Panc1 (cell line): ENCODE results near the gene GALNT16. TPM values are rescaled to one million over a fixed set of nuclear protein-coding genes. Genes with fewer than 3 reads are reported as not detected.
A peak's percentile ranks its signal among the peaks of the same experiment; 100 is the strongest.

Experiments
- ATAC-seq: fragments of 200-7000 bp; cut with Tn5 transposase; 2 replicates; pipeline ENCODE4 v1.9.1; 2020; ENCODE audit warnings: mild to moderate bottlenecking, moderate library complexity
- BruUV-seq: library from RNA; stranded (reverse); fragments of 400-500 nt; replicated peaks from 2 replicates; lab custom pipeline; 2021; lab: Mats Ljungman, UMichigan
- CTCF ChIA-PET: fragments of 300-600 bp; sonication (Branson Sonifier 250); formaldehyde crosslinking; loops from one replicate; lab custom pipeline; 2022; ENCODE audit warnings: antibody characterized with exemption; lab: Charles Lee
- POLR2A ChIA-PET: fragments of 300-600 bp; sonication (Branson Sonifier 250); formaldehyde crosslinking; loops from one replicate; lab custom pipeline; 2022; ENCODE audit warnings: antibody characterized with exemption; lab: Charles Lee
- DNase-seq: peaks from one replicate; pipeline ENCODE4 v3.0.0-alpha.2; 2010; ENCODE audit warnings: low read depth, low spot score
- H3K27ac ChIP-seq: 2 replicates; pipeline ENCODE4 v1.5.1; 2011; ENCODE audit warnings: mild to moderate bottlenecking, low read length, inconsistent platforms
- H3K27me3 ChIP-seq: fragments of 200-500 bp; sonication (Bioruptor generic); 2 replicates; pipeline ENCODE4 v1.6.0; 2014; ENCODE audit warnings: low read length, inconsistent platforms; ENCODE audit not compliant: control insufficient read depth, insufficient read depth
- H3K36me3 ChIP-seq: fragments of 200-500 bp; sonication (Bioruptor generic); 2 replicates; pipeline ENCODE4 v1.5.1; 2014; ENCODE audit warnings: inconsistent platforms, mild to moderate bottlenecking, low read length, moderate library complexity; ENCODE audit not compliant: control insufficient read depth, insufficient read depth
- H3K4me1 ChIP-seq: 2 replicates; pipeline ENCODE4 v1.5.1; 2011; ENCODE audit warnings: inconsistent platforms, mild to moderate bottlenecking, low read length, moderate library complexity; ENCODE audit not compliant: control insufficient read depth, insufficient read depth
- H3K4me3 ChIP-seq, 2 experiments: 2 replicates each; pipeline ENCODE4 v1.5.1; 2011 to 2012; ENCODE audit warnings: low read depth in 2 of 2, low read length in 2 of 2, mild to moderate bottlenecking in 2 of 2, inconsistent platforms in 1 of 2, moderate library complexity in 1 of 2
- H3K9me3 ChIP-seq: fragments of 200-500 bp; sonication (Bioruptor generic); 2 replicates; pipeline ENCODE4 v1.5.1; 2014; ENCODE audit warnings: low read depth, mild to moderate bottlenecking, inconsistent platforms, low read length, moderate library complexity; ENCODE audit not compliant: control insufficient read depth, insufficient read depth
- POLR2AphosphoS5 ChIP-seq: IDR thresholded peaks from 2 replicates; pipeline ENCODE4 v1.6.1; 2012; ENCODE audit warnings: mild to moderate bottlenecking, low read depth, low read length, moderate library complexity
- SIN3A ChIP-seq: IDR thresholded peaks from 2 replicates; pipeline ENCODE4 v1.6.1; 2012; ENCODE audit warnings: low read depth, mild to moderate bottlenecking, low read length, moderate library complexity, borderline replicate concordance; ENCODE audit not compliant: insufficient read depth
- TCF7L2 ChIP-seq: IDR thresholded peaks from 2 replicates; pipeline ENCODE4 v1.6.1; 2011; ENCODE audit warnings: mild to moderate bottlenecking, low read depth, low read length, inconsistent platforms
- in situ Hi-C: cut with HindIII; loops from 2 replicates; pipeline ENCODE4 v1.10.0; 2016; ENCODE audit warnings: low sequenced_read_pairs, low pct_unique_long_range_greater_than_20kb
- intact Hi-C: fragments of 100-400 bp; cut with micrococcal nuclease; formaldehyde crosslinking; loops from one replicate; pipeline ENCODE4 v1.10.0; 2022; ENCODE audit not compliant: unreplicated experiment
- total RNA-seq: library from RNA; stranded (reverse); gene quantifications from one replicate; pipeline ENCODE4 v1.2.1, GENCODE V29; 2021; ENCODE audit not compliant: unreplicated experiment
- TF ChIP-seq, protein P1 (sequence below), 2 experiments: IDR thresholded peaks; 2 replicates each; pipeline ENCODE4 v1.6.1; 2011 to 2012; ENCODE audit warnings: low read depth in 2 of 2, control low read depth in 1 of 2, low read length in 1 of 2, mild to moderate bottlenecking in 1 of 2, moderate library complexity in 1 of 2; ENCODE audit not compliant: insufficient read depth in 1 of 2
- TF ChIP-seq, protein P2 (sequence below): fragments of 450-650 bp; IDR thresholded peaks from 2 replicates; pipeline ENCODE4 v1.5.1; 2017; ENCODE audit warnings: mild to moderate bottlenecking

GALNT16 gene
- total RNA-seq, 1 experiment from 2014 or later, result 0.72 TPM

DNA sequence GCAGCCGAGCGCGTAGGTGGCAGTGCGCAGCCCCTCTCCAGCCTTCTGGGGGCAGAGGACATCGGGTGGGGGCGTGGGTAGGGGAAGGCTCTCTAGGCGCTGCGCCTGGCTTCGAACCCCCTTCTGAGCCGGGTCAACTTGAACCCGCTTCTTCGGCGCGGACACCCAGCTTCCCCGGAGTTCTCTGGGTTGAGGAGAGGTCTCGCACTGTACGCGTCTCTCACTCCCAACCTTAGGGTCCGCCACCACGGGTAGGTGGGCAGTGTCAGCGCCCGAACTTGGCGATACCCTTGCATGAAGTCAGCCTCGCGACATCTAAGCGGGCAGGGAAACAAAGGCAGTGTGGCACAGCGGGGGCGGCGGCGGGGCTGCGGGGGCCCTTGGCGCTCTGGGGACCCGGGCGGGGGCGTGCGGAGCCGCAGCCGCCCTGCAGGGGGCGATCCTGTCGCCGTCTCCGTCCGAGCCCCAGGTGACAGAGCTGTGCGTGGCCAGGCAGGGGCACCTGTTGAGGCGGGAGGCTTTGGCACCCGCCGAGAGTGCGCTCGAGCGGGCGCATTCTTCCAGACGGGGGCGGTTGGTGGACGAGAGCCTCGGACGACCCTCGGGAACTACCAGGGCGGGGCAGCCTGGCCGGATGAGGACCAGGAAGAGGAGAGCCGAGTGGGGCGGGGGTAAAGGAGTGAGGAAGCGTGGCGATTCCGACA, 1.1 kb downstream of the GALNT16 start:
- Histone ChIP-seq H3K9me3 (no peaks in the 10 kb centered on the region), H3K27me3 (peaks cover 6% of the 10 kb centered on the region; the same call in 1 of the 2 replicates)
- in situ Hi-C loops, result no loop called here

DNA sequence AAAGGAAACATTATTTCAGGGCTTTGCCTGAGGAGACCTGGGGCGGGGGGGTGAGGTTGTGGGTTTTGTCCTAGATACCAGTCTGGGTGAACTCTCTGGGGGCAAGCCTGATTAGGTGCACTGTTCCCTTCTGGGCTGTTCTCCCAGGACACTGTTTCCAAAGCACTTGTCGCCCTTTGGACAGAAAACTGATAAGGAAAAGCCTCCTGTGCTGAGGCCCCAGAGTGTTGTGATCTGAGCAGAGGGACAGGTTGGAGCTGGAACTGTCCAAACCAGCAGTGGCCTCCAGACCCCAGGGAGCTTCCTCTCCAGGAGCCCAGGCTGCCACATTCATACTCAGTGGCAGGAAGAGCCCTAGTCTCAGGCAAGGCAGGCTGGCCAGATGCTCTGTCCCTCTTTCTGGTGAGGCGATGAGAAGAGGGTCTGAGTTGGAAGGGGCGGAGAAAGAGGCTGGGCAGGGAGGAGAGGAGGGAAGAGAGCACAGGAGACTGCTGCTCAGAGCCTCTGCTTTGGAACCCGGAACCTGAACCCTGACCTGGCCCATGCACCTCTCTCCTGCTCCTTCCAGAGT, 1.9 kb downstream of the GALNT16 start:
- H3K9me3 ChIP-seq, result no peaks in the 10 kb centered on the region
- intact Hi-C loops, result loop anchor here (10.0 kb wide), 1 partner anchor 83 kb away; no protein-coding TSS in a partner anchor
- CTCF ChIA-PET, result interaction anchor here (0.5 to 0.6 kb wide), 3 partner anchors 61 to 546 kb away, joined by 5 to 8 read pairs (median 7); no protein-coding TSS in a partner anchor
- POLR2A ChIA-PET, result interaction anchor here (0.6 kb wide), 1 partner anchor 295 kb away, joined by 3 read pairs; no protein-coding TSS in a partner anchor
- H3K4me1 ChIP-seq, result no peaks in the 10 kb centered on the region
- no peak for DNase-seq
- no peak for TF ChIP-seq POLR2AphosphoS5
- TF ChIP-seq TCF7L2, result no peak
- TF ChIP-seq, protein P1, sequence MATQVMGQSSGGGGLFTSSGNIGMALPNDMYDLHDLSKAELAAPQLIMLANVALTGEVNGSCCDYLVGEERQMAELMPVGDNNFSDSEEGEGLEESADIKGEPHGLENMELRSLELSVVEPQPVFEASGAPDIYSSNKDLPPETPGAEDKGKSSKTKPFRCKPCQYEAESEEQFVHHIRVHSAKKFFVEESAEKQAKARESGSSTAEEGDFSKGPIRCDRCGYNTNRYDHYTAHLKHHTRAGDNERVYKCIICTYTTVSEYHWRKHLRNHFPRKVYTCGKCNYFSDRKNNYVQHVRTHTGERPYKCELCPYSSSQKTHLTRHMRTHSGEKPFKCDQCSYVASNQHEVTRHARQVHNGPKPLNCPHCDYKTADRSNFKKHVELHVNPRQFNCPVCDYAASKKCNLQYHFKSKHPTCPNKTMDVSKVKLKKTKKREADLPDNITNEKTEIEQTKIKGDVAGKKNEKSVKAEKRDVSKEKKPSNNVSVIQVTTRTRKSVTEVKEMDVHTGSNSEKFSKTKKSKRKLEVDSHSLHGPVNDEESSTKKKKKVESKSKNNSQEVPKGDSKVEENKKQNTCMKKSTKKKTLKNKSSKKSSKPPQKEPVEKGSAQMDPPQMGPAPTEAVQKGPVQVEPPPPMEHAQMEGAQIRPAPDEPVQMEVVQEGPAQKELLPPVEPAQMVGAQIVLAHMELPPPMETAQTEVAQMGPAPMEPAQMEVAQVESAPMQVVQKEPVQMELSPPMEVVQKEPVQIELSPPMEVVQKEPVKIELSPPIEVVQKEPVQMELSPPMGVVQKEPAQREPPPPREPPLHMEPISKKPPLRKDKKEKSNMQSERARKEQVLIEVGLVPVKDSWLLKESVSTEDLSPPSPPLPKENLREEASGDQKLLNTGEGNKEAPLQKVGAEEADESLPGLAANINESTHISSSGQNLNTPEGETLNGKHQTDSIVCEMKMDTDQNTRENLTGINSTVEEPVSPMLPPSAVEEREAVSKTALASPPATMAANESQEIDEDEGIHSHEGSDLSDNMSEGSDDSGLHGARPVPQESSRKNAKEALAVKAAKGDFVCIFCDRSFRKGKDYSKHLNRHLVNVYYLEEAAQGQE (IDR thresholded peaks at IDR 0.05; ENCODE audit: insufficient read depth in 1 of 2, low read depth in 2 of 2, low read length in 1 of 2), result no peak
- TF ChIP-seq, protein P2, sequence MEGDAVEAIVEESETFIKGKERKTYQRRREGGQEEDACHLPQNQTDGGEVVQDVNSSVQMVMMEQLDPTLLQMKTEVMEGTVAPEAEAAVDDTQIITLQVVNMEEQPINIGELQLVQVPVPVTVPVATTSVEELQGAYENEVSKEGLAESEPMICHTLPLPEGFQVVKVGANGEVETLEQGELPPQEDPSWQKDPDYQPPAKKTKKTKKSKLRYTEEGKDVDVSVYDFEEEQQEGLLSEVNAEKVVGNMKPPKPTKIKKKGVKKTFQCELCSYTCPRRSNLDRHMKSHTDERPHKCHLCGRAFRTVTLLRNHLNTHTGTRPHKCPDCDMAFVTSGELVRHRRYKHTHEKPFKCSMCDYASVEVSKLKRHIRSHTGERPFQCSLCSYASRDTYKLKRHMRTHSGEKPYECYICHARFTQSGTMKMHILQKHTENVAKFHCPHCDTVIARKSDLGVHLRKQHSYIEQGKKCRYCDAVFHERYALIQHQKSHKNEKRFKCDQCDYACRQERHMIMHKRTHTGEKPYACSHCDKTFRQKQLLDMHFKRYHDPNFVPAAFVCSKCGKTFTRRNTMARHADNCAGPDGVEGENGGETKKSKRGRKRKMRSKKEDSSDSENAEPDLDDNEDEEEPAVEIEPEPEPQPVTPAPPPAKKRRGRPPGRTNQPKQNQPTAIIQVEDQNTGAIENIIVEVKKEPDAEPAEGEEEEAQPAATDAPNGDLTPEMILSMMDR, result no peak
- no TSS peak for BruUV-seq
- no peak overlapping the region for H3K4me3 ChIP-seq
- no peak overlapping the region for H3K27ac ChIP-seq
- no peaks in the 10 kb centered on the region for H3K36me3 ChIP-seq
- H3K27me3 ChIP-seq, result peaks cover 6% of the 10 kb centered on the region; the same call in 1 of the 2 replicates
- in situ Hi-C loops, result no loop called here
- ATAC-seq, result peak; percentile 39; the same call in 1 of the 2 replicates

More for the DNA sequence above, 1.1 kb downstream of the GALNT16 start:
- CTCF ChIA-PET, result interaction anchor here (0.6 kb wide), 2 partner anchors 61 to 135 kb away, joined by 5 to 7 read pairs; no protein-coding TSS in a partner anchor
- H3K36me3 ChIP-seq, result no peaks in the 10 kb centered on the region
- POLR2A ChIA-PET, result interaction anchor here (0.6 kb wide), 1 partner anchor 296 kb away, joined by 3 read pairs; no protein-coding TSS in a partner anchor
- H3K27ac ChIP-seq, result no peak overlapping the region
- no TSS peak for BruUV-seq
- DNase-seq, result no peak
- peak; percentile 72 for ATAC-seq
- no peaks in the 10 kb centered on the region for H3K4me1 ChIP-seq
- TF ChIP-seq, protein P1 (IDR thresholded peaks at IDR 0.05; ENCODE audit: insufficient read depth in 1 of 2, low read depth in 2 of 2, low read length in 1 of 2), result no peak
- TF ChIP-seq POLR2AphosphoS5 (no peak), SIN3A (no peak)
- TF ChIP-seq, protein P2, result peak; percentile 81
- peak overlapping the region; percentile 32 to 42; a peak in 3 of 4 replicates for H3K4me3 ChIP-seq
- intact Hi-C loops, result loop anchor here (10.0 kb wide), 1 partner anchor 84 kb away; no protein-coding TSS in a partner anchor
